ENCODE measurements around the gene HDDC2.

DNA sequence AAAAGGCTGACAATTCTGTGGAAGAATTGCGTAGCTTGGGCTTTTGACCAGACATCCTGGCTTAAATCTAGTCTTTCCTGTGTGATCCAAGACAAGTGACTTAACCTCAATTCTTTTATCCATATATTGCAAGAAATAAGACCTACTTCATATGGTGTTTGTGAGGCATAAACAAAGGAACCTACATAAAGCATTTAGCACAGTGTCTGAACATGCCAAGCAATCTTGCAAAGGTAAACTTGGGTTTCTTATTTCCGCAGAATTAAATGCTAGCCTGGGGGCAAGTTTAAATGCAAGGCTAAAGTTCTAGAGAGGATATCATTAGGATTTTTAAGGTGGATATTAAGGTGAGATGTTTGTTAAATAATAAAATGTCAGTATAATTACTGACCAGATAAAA, 47.9 kb downstream of the HDDC2 start:
- TF ChIP-seq, protein P1, sequence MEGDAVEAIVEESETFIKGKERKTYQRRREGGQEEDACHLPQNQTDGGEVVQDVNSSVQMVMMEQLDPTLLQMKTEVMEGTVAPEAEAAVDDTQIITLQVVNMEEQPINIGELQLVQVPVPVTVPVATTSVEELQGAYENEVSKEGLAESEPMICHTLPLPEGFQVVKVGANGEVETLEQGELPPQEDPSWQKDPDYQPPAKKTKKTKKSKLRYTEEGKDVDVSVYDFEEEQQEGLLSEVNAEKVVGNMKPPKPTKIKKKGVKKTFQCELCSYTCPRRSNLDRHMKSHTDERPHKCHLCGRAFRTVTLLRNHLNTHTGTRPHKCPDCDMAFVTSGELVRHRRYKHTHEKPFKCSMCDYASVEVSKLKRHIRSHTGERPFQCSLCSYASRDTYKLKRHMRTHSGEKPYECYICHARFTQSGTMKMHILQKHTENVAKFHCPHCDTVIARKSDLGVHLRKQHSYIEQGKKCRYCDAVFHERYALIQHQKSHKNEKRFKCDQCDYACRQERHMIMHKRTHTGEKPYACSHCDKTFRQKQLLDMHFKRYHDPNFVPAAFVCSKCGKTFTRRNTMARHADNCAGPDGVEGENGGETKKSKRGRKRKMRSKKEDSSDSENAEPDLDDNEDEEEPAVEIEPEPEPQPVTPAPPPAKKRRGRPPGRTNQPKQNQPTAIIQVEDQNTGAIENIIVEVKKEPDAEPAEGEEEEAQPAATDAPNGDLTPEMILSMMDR (IDR thresholded peaks at IDR 0.05), result no peak
- TF ChIP-seq EP300 (IDR thresholded peaks at IDR 0.05), result no peak
